ENCODE results near the gene SIRPA. TPM values are rescaled to one million over a fixed set of nuclear protein-coding genes. Genes with fewer than 3 reads are reported as not detected.

The SIRPA gene
- total RNA-seq, 2 donors from 2014 or later, result 9.8 to 12.2 TPM

- TF ChIP-seq, protein P1, sequence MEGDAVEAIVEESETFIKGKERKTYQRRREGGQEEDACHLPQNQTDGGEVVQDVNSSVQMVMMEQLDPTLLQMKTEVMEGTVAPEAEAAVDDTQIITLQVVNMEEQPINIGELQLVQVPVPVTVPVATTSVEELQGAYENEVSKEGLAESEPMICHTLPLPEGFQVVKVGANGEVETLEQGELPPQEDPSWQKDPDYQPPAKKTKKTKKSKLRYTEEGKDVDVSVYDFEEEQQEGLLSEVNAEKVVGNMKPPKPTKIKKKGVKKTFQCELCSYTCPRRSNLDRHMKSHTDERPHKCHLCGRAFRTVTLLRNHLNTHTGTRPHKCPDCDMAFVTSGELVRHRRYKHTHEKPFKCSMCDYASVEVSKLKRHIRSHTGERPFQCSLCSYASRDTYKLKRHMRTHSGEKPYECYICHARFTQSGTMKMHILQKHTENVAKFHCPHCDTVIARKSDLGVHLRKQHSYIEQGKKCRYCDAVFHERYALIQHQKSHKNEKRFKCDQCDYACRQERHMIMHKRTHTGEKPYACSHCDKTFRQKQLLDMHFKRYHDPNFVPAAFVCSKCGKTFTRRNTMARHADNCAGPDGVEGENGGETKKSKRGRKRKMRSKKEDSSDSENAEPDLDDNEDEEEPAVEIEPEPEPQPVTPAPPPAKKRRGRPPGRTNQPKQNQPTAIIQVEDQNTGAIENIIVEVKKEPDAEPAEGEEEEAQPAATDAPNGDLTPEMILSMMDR (IDR thresholded peaks at IDR 0.05), result no peak
- Histone ChIP-seq H3K9ac (ENCODE audit: low read depth in 2 of 2, low read length in 2 of 2) (no peak overlapping the region), H3K4me1 (no peaks in the 10 kb centered on the region), H3K27ac (no peak overlapping the region), H3K9me3 (no peaks in the 10 kb centered on the region), H3K27me3 (no peaks in the 10 kb centered on the region), H3K4me3 (no peak overlapping the region), H3K36me3 (no peaks in the 10 kb centered on the region)
- DNase-seq, result no peak
- intact Hi-C loops (cut with DNase I), result no loop called here
Measured at GRCh38 chr20:1848373-1848772, 46.8 kb upstream of the SIRPA start.

GRCh38 chr20:1851396-1851795 lies 43.8 kb upstream of the SIRPA start:
- no peaks in the 10 kb centered on the region for H3K36me3 ChIP-seq
- intact Hi-C loops (cut with DNase I), result no loop called here
- H3K9ac ChIP-seq (ENCODE audit: low read depth in 2 of 2, low read length in 2 of 2), result no peak overlapping the region
- TF ChIP-seq, protein P1 (IDR thresholded peaks at IDR 0.05), result no peak
- H3K4me1 ChIP-seq, result no peaks in the 10 kb centered on the region
- no peak overlapping the region for H3K27ac ChIP-seq
- H3K27me3 ChIP-seq, result no peaks in the 10 kb centered on the region
- no peak for DNase-seq
- H3K4me3 ChIP-seq, result no peak overlapping the region
- H3K9me3 ChIP-seq, result no peaks in the 10 kb centered on the region

DNA sequence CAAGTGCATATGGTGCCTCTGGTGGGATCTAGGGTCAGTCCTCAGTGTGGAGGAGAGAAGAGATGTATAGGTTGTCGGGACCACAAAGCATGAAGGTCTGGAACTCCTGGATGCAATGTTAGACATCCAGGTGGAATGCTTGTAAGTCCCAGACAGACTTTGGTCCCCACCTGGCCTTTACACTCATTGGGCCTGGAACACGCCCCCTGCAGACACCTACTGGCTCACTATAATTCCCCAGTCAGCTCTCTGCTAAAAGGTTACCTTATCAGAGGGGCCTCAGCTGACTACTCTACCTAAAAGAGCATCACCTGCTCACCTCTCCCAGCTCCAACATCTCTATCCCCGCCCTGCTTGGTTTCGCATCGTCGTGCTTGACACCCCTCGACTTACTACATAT lies 41.7 kb upstream of the SIRPA start:
- no peak for DNase-seq
- H3K4me1 ChIP-seq, result no peaks in the 10 kb centered on the region
- H3K9ac ChIP-seq (ENCODE audit: low read depth in 2 of 2, low read length in 2 of 2), result no peak overlapping the region
- no peak overlapping the region for H3K4me3 ChIP-seq
- intact Hi-C loops (cut with DNase I), result no loop called here
- H3K27ac ChIP-seq, result no peak overlapping the region
- H3K27me3 ChIP-seq, result no peaks in the 10 kb centered on the region
- no peaks in the 10 kb centered on the region for H3K36me3 ChIP-seq
- TF ChIP-seq, protein P1 (IDR thresholded peaks at IDR 0.05), result no peak
- no peaks in the 10 kb centered on the region for H3K9me3 ChIP-seq

DNA sequence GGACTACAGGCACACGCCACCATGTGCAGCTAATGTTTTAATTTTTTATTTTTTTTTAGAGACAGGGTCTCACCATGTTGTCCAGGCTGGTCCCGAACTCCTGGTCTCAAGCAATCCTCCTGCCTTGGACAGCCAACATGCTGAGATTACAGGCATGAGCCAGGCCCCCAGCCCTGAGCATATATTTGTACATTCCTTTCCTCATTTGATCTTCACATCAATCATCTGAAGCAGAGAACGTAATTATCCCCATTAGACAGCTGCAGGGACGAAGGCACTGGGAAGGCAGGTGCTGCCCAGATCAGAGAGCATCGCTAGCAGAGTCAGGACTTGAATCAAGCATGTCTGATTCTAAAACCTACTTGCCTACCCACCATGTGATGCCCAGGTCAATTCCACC lies 41.0 kb upstream of the SIRPA start:
- no peaks in the 10 kb centered on the region for H3K9me3 ChIP-seq
- H3K4me1 ChIP-seq, result no peaks in the 10 kb centered on the region
- no peak for DNase-seq
- H3K27me3 ChIP-seq, result no peaks in the 10 kb centered on the region
- no peak overlapping the region for H3K9ac ChIP-seq (ENCODE audit: low read depth in 2 of 2, low read length in 2 of 2)
- no peaks in the 10 kb centered on the region for H3K36me3 ChIP-seq
- no peak overlapping the region for H3K4me3 ChIP-seq
- intact Hi-C loops (cut with DNase I), result no loop called here
- no peak overlapping the region for H3K27ac ChIP-seq
- TF ChIP-seq, protein P1 (IDR thresholded peaks at IDR 0.05), result no peak

GRCh38 chr20:1855109-1855508 lies 40.1 kb upstream of the SIRPA start:
- Histone ChIP-seq H3K9ac (ENCODE audit: low read depth in 2 of 2, low read length in 2 of 2) (no peak overlapping the region), H3K9me3 (no peaks in the 10 kb centered on the region), H3K27me3 (no peaks in the 10 kb centered on the region), H3K27ac (no peak overlapping the region), H3K36me3 (no peaks in the 10 kb centered on the region), H3K4me1 (no peaks in the 10 kb centered on the region), H3K4me3 (no peak overlapping the region)
- TF ChIP-seq, protein P1 (IDR thresholded peaks at IDR 0.05), result no peak
- intact Hi-C loops (cut with DNase I), result no loop called here
- DNase-seq, result peak; percentile 33

- H3K4me3 ChIP-seq, result no peak overlapping the region
- H3K4me1 ChIP-seq, result no peaks in the 10 kb centered on the region
- no peaks in the 10 kb centered on the region for H3K36me3 ChIP-seq
- no peak overlapping the region for H3K9ac ChIP-seq (ENCODE audit: low read depth in 2 of 2, low read length in 2 of 2)
- H3K9me3 ChIP-seq, result no peaks in the 10 kb centered on the region
- intact Hi-C loops (cut with DNase I), result no loop called here
- DNase-seq, result no peak
- H3K27ac ChIP-seq, result no peak overlapping the region
- H3K27me3 ChIP-seq, result no peaks in the 10 kb centered on the region
- TF ChIP-seq, protein P1 (IDR thresholded peaks at IDR 0.05), result no peak
Measured at GRCh38 chr20:1855690-1856089, 39.5 kb upstream of the SIRPA start.
